Bronchial epithelial cell (primary cell): Measurements from ENCODE around the gene EMC7. TPM values are rescaled to one million over a fixed set of nuclear protein-coding genes. Genes with fewer than 3 reads are reported as not detected.
"Not testable (repeated sequence)": the region's sequence is repeated elsewhere in the genome, so short reads cannot be mapped to it uniquely, and the experiment has no call there.

Experiments used
- DNase-seq: peaks from one replicate; pipeline ENCODE4 v3.0.0-alpha.2; 2010; ENCODE audit warnings: low read depth
- FAIRE-seq: peaks from 2 replicates; lab custom pipeline; 2011; peaks lifted over from hg19 to GRCh38; lab: Jason Lieb, UNC
- H3K27me3 ChIP-seq: 2 replicates; pipeline ENCODE4 v1.5.1; 2011; ENCODE audit warnings: low read length; ENCODE audit not compliant: control insufficient read depth, insufficient read depth
- H3K36me3 ChIP-seq: 2 replicates; pipeline ENCODE4 v1.5.1; 2011; ENCODE audit warnings: low read length; ENCODE audit not compliant: control insufficient read depth, insufficient read depth
- H3K4me3 ChIP-seq: 2 replicates; pipeline ENCODE4 v1.5.1; 2011; ENCODE audit warnings: mild to moderate bottlenecking, low read depth, low read length, control low read depth
- total RNA-seq: library from RNA; depleted of rRNA; stranded (reverse); fragments of >200 nt; gene quantifications from 2 replicates; pipeline ENCODE4 v1.2.1, GENCODE V29; 2014
- TF ChIP-seq, protein P1 (sequence below): IDR thresholded peaks from 2 replicates; pipeline ENCODE4 v1.5.1; 2011; ENCODE audit warnings: mild to moderate bottlenecking, moderate library complexity, low read length, control low read depth, inconsistent platforms; ENCODE audit not compliant: insufficient read depth, severe bottlenecking

Gene EMC7
- total RNA-seq, 1 donor from 2014 or later = 57.4 TPM

DNA sequence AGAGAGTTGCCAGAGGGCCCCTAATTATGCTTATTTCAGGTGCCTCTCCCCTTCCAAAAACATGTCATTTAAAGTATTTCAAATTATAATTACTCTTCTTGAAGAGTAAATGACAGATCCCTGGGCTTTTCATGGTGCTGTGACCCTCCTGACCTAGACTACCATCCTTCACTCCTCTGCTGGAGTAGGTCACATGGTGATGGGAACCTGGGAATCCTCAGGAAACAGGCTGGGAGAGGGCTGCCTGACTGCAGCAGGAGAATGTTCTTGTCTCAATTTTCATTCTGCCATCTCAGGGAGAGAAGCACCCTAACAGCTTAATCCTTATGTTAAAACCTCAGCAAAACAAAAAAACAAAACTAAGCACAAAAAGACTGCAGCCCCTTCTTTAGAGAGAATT is 24.9 kb upstream of the EMC7 start:
- Histone ChIP-seq H3K27me3 (no peaks in the 10 kb centered on the region), H3K4me3 (no peak overlapping the region), H3K36me3 (no peaks in the 10 kb centered on the region)
- TF ChIP-seq, protein P1, sequence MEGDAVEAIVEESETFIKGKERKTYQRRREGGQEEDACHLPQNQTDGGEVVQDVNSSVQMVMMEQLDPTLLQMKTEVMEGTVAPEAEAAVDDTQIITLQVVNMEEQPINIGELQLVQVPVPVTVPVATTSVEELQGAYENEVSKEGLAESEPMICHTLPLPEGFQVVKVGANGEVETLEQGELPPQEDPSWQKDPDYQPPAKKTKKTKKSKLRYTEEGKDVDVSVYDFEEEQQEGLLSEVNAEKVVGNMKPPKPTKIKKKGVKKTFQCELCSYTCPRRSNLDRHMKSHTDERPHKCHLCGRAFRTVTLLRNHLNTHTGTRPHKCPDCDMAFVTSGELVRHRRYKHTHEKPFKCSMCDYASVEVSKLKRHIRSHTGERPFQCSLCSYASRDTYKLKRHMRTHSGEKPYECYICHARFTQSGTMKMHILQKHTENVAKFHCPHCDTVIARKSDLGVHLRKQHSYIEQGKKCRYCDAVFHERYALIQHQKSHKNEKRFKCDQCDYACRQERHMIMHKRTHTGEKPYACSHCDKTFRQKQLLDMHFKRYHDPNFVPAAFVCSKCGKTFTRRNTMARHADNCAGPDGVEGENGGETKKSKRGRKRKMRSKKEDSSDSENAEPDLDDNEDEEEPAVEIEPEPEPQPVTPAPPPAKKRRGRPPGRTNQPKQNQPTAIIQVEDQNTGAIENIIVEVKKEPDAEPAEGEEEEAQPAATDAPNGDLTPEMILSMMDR = no peak
- no peak for FAIRE-seq
- no peak for DNase-seq

DNA sequence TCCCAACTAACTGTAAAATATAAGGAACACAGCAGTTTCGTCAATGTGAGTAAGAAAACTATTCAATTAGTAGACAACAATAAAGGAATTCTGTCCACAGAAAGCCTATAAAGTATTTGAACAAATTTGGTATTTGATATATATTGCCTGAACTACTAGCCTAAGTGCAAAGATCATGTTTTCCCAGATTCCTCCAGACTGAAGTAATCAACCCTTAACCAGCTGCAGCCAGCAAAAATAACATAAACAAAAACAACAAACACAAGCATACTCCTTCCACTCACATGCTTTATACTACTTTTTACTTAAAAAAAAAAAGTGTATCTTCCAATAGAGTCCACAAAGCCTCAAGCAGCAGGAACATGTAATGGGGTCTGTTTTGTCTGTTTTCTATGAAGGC is 24.3 kb upstream of the EMC7 start:
- no peaks in the 10 kb centered on the region for H3K36me3 ChIP-seq
- no peak overlapping the region for H3K4me3 ChIP-seq
- no peaks in the 10 kb centered on the region for H3K27me3 ChIP-seq
- DNase-seq (no peak), FAIRE-seq (no peak)
- TF ChIP-seq, protein P1 = no peak

DNA sequence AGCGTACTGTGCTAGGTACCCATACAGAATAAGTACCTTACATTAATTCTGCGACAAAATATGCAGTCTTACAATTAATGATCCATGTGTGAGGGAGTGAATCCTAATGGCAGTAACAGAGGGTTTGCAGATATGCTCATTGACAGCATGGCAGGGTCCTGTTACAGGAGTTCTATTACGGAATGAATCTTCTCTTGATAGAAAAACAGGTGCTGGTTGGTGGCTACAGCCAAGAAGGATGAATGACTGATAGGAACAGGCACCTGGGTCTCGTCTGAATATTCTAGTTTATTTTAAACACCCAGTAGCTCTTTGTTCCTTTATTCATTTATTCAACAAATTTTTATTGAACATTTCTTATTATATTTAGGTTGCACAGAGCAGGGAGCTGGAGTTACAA is 23.0 kb upstream of the EMC7 start:
- Histone ChIP-seq H3K27me3 (no peaks in the 10 kb centered on the region), H3K36me3 (no peaks in the 10 kb centered on the region), H3K4me3 (no peak overlapping the region)
- no peak for DNase-seq
- TF ChIP-seq, protein P1 = no peak
- no peak for FAIRE-seq

DNA sequence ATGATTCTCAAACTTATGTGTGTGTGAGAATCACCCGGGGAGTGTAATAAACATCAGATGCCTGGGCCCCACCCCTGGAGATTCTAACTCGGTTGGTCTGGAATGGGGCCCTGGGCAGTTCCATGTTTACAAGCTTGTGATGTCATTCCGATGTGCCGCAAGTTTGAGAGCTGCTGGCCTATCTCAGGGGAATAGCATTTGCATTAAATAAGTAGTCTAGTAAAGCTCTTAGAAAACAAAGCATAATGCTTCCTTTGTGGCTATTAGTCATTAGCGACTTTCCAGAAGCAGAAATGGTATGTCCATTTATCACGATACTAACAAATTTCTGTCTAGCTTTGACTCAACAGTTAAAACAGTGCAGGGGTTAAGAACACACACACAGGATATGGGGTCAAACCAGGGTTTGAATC is 21.1 kb upstream of the EMC7 start:
- no peak overlapping the region for H3K4me3 ChIP-seq
- H3K36me3 ChIP-seq = no peaks in the 10 kb centered on the region
- TF ChIP-seq, protein P1 = no peak
- DNase-seq (peak; percentile 25), FAIRE-seq (no peak)
- H3K27me3 ChIP-seq = no peaks in the 10 kb centered on the region

DNA sequence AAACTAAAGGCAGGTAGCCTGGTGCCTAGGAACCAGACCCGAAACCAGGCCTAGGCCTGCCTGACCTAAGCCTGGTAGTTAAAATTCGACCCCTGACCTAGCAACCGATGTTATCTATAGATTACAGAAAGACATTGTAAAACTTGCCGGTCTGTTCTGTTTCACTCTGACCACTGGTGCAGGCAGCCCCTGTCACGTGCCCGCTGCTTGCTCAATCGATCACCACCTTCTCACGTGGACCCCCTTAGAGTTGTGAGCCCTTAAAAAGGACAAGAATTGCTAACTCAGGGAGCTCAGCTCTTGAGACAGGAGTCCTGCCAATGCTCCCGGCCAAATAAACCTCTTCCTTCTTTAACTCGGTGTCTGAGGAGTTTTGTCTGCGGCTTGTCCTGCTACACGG is 20.1 kb upstream of the EMC7 start:
- H3K4me3 ChIP-seq, FAIRE-seq, H3K27me3 ChIP-seq, H3K36me3 ChIP-seq, DNase-seq: not testable (repeated sequence)

DNA sequence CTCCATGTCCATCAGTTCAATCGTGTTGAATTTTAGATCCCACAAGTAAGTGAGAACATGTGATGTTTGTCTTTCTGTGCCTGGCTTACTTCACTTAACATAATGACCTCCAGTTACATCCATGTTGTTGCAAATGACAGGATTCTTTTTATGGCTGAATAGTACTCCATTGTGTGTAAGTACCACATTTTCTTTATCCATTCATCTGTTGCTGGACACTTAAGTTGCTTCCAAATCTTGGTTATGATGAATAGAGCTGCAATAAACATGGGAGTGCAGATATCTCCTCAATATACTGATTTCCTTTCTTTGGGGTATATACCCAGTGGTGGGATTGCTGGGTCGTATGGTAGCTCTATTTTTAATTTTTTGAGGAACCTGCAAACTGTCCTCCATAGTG is 18.8 kb upstream of the EMC7 start:
- H3K27me3 ChIP-seq, FAIRE-seq, DNase-seq, H3K4me3 ChIP-seq, H3K36me3 ChIP-seq: not testable (repeated sequence)

DNA sequence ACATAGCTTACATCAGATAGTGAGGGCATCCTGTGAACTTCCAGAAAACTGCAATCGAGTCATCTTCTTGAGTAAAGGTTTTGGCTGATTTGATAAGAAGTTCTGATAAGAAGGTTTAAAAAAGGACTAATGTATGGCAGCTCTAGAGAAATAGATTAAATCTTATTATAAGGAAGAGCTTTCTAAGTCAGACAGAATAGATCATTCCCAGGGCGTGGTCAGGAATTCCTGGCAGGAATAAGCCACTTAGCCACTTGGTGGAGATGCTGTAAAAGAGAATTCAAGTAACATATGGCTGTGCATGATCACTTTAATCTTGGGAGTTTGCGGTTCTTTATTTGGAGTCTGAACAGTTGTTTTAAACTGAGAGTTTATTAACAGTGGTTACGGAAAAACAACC is 17.6 kb upstream of the EMC7 start:
- TF ChIP-seq, protein P1 = no peak
- no peaks in the 10 kb centered on the region for H3K27me3 ChIP-seq
- DNase-seq (peak; percentile 22), FAIRE-seq (no peak)
- no peak overlapping the region for H3K4me3 ChIP-seq
- no peaks in the 10 kb centered on the region for H3K36me3 ChIP-seq
